PC-3 (cell line): ENCODE measurements around the gene CARMIL1.

ENCODE experiments used
- CTCF ChIP-seq: fragments of 300-600 bp; sonication (generic); conservative IDR thresholded peaks from 2 replicates; pipeline ENCODE4 v1.5.1; 2017; ENCODE audit warnings: antibody characterized with exemption, low read depth, mild to moderate bottlenecking, low read length
- EZH2phosphoT487 ChIP-seq: fragments of 300-600 bp; sonication (generic); IDR thresholded peaks from 2 replicates; pipeline ENCODE4 v1.6.1; 2018; ENCODE audit warnings: mild to moderate bottlenecking, antibody characterized with exemption, low read length, borderline replicate concordance

GRCh38 chr6:25296217-25296905 is 17.2 kb downstream of the CARMIL1 start:
- TF ChIP-seq CTCF: no peak
- no peak for TF ChIP-seq EZH2phosphoT487
